Smooth muscle cell (in vitro differentiated cells): ENCODE data around the gene CAMK2N2. TPM values are rescaled to one million over a fixed set of nuclear protein-coding genes. Genes with fewer than 3 reads are reported as not detected.

ENCODE experiments used
- DNase-seq: peaks from one replicate; lab custom pipeline; 2025; ENCODE audit not compliant: unreplicated experiment; lab: John Stamatoyannopoulos, UW
- H2AFZ ChIP-seq: fragments of 200-600 bp; sonication (generic); 2 replicates; pipeline ENCODE4 v1.6.0; 2016; ENCODE audit warnings: antibody characterized with exemption, low read depth, mild to moderate bottlenecking
- H3F3A ChIP-seq: fragments of 200-600 bp; sonication (generic); 2 replicates; pipeline ENCODE4 v1.6.0; 2017; ENCODE audit warnings: antibody characterized with exemption, low read depth
- H3K27ac ChIP-seq: fragments of 200-600 bp; sonication (generic); 2 replicates; pipeline ENCODE4 v1.5.1; 2016; ENCODE audit warnings: low read depth, mild to moderate bottlenecking
- H3K27me3 ChIP-seq: fragments of 200-600 bp; sonication (generic); 2 replicates; pipeline ENCODE4 v1.6.1; 2016; ENCODE audit warnings: low read depth, mild to moderate bottlenecking
- H3K36me3 ChIP-seq: fragments of 200-600 bp; sonication (generic); 2 replicates; pipeline ENCODE4 v1.5.1; 2016; ENCODE audit warnings: low read depth
- H3K4me1 ChIP-seq: fragments of 200-600 bp; sonication (generic); 2 replicates; pipeline ENCODE4 v1.5.1; 2016; ENCODE audit warnings: low read depth
- H3K4me2 ChIP-seq: fragments of 200-600 bp; sonication (generic); 2 replicates; pipeline ENCODE4 v1.6.0; 2016; ENCODE audit warnings: mild to moderate bottlenecking
- H3K4me3 ChIP-seq: fragments of 200-600 bp; sonication (generic); 2 replicates; pipeline ENCODE4 v1.5.1; 2016; ENCODE audit warnings: mild to moderate bottlenecking
- H3K79me2 ChIP-seq: fragments of 200-600 bp; sonication (generic); 2 replicates; pipeline ENCODE4 v1.6.0; 2016; ENCODE audit warnings: low read depth, mild to moderate bottlenecking
- H3K9ac ChIP-seq: fragments of 200-600 bp; sonication (generic); 2 replicates; pipeline ENCODE4 v1.6.0; 2016; ENCODE audit warnings: low read depth
- H3K9me3 ChIP-seq: fragments of 200-600 bp; sonication (generic); replicated peaks from 2 replicates; pipeline ENCODE4 v1.5.1; 2016; ENCODE audit warnings: low read depth
- H4K20me1 ChIP-seq: fragments of 200-600 bp; sonication (generic); 2 replicates; pipeline ENCODE4 v1.6.0; 2016; ENCODE audit warnings: low read depth
- CTCF ChIP-seq: fragments of 200-600 bp; sonication (generic); IDR thresholded peaks from 2 replicates; pipeline ENCODE4 v1.5.1; 2017; ENCODE audit warnings: borderline replicate concordance, mild to moderate bottlenecking, antibody characterized with exemption; ENCODE audit not compliant: insufficient read depth, poor library complexity, severe bottlenecking
- WGBS: methylation state at CpG from one replicate; pipeline ENCODE4 v1.1.7; 2016; ENCODE audit warnings: low lambda C conversion rate; 5-methylcytosine and 5-hydroxymethylcytosine counted together
- polyA plus RNA-seq: library from polyadenylated mRNA; unstranded; fragments of >200 nt; fragmentation: Nextera tagmentation; extraction: Ambion mirVana; gene quantifications from 2 replicates; pipeline ENCODE4 v1.2.1, GENCODE V29; 2016
- total RNA-seq: library from RNA; depleted of rRNA; stranded (reverse); fragments of >200 nt; gene quantifications from 2 replicates; pipeline ENCODE4 v1.2.3, GENCODE V29; 2014

CAMK2N2 gene
- total and polyA plus RNA-seq, 2 experiments from 2014 or later: not detected

GRCh38 chr3:184260724-184261269 is 556 bp downstream of the CAMK2N2 start:
- no peak overlapping the region for H3K27ac ChIP-seq
- 3% methylated on average over 48 of the region's 49 CpGs for WGBS
- H3K79me2 ChIP-seq: no peaks in the 10 kb centered on the region
- H2AFZ ChIP-seq: no peak overlapping the region
- peak overlapping the region; percentile 92 for H3K4me2 ChIP-seq
- H3K4me1 ChIP-seq: peaks cover 18% of the 10 kb centered on the region
- H3K27me3 ChIP-seq: peaks cover 59% of the 10 kb centered on the region
- DNase-seq: no peak
- H4K20me1 ChIP-seq: peaks cover 21% of the 10 kb centered on the region
- peaks cover 6% of the 10 kb centered on the region for H3F3A ChIP-seq
- no peak for TF ChIP-seq CTCF
- H3K4me3 ChIP-seq: peak overlapping the region; percentile 54
- H3K9me3 ChIP-seq: no peaks in the 10 kb centered on the region
- H3K9ac ChIP-seq: no peak overlapping the region
- H3K36me3 ChIP-seq: no peaks in the 10 kb centered on the region

DNA sequence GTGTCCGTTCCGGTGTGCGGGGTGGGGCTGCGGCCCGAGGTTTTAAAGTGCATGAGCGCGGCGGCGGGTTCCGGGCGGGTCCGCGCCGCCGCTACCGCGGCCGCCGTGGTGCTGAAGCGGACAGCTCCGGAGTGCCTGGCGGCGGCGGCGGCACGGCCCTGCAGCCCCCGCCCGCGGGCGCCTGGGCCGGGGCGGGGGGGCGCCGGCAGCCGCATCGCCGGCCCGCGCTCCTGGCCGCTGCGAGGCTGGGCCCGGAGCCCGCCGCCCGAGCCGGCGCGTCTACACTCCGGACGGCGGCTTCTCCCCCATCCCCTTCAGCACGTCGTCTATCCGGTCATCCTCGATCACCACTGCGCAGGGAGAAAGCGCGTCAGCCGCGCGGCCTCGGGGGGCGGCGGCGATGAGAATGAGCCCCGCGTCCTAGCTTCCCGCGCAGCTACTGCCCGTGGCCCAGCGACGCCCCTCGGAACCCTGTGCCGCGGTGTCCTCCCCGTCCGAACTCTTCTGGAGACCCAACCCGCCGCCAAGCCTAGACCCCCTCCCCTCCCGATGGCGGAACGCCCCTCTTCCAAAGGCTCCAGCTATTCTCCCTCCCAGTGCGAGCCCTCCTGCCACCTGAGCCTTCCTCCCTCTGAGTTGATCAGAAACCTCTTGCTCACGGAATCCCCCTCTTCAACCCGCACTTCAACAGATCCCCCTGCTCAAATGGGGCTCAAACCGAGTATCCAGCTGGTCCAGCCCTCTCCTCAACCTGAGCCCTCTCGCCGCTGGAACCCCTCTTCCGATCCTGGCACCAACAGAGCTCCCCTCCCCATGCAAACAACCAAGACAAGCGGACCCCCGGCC is 1.3 kb downstream of the CAMK2N2 start:
- Histone ChIP-seq H2AFZ (no peak overlapping the region), H3K36me3 (no peaks in the 10 kb centered on the region), H3K9ac (no peak overlapping the region), H3K79me2 (no peaks in the 10 kb centered on the region), H3K27me3 (peaks cover 59% of the 10 kb centered on the region), H3K9me3 (no peaks in the 10 kb centered on the region), H3K27ac (no peak overlapping the region), H3K4me3 (peak overlapping the region; percentile 54), H3F3A (peaks cover 6% of the 10 kb centered on the region), H4K20me1 (peaks cover 21% of the 10 kb centered on the region), H3K4me1 (peaks cover 18% of the 10 kb centered on the region), H3K4me2 (peak overlapping the region; percentile 92)
- 1% methylated on average over 47 of the region's 91 CpGs for WGBS
- TF ChIP-seq CTCF: no peak
- DNase-seq: no peak

DNA sequence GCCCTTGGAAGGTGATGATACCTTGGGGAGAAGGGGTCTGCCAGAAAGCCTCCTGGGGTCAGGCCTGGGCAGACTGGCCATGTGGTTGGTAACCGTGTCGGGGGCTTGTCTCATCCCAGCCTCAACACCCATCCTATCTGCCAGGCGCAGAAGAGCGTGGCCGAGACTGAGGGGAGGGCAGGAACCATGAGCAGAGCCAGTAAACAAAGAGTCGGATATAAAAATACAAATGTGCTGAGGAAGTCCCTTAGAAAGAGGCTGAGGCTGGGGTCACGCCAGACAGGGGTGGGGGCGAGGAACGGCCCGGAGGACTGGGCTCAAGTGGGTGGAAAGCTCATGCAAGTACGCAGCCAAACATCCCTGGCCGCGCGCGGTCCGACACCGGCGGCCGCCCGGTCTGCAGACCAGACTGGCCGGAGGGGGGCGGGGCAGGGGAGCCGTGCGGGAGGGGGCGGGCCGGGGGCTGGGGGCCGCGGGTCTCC is 1.9 kb downstream of the CAMK2N2 start:
- Histone ChIP-seq H3K9me3 (no peaks in the 10 kb centered on the region), H3F3A (peaks cover 6% of the 10 kb centered on the region), H4K20me1 (peaks cover 21% of the 10 kb centered on the region), H3K27ac (no peak overlapping the region), H3K4me3 (peak overlapping the region; percentile 18), H3K4me1 (peaks cover 18% of the 10 kb centered on the region), H3K27me3 (peaks cover 52% of the 10 kb centered on the region), H3K9ac (no peak overlapping the region), H3K79me2 (no peaks in the 10 kb centered on the region), H3K4me2 (peak overlapping the region; percentile 81), H2AFZ (no peak overlapping the region), H3K36me3 (no peaks in the 10 kb centered on the region)
- TF ChIP-seq CTCF: no peak
- no peak for DNase-seq
- 22% methylated on average over 26 of the region's 28 CpGs for WGBS
